HuH-7.5 (cell line): ENCODE measurements around the gene SMIM44.

ENCODE experiments used
- DNase-seq: peaks from one replicate; pipeline ENCODE4 v3.0.0; 2011; ENCODE audit warnings: low spot score

Gene SMIM44

GRCh38 chr19:3434630-3435553 is 48.3 kb downstream of the SMIM44 start:
- DNase-seq: no peak

- no peak for DNase-seq
Observed at GRCh38 chr19:3433805-3434540, 49.3 kb downstream of the SMIM44 start.

- no peak for DNase-seq
Observed at GRCh38 chr19:3433313-3433712, 49.9 kb downstream of the SMIM44 start.
